ENCODE data around the gene CD2. TPM values are rescaled to one million over a fixed set of nuclear protein-coding genes. Genes with fewer than 3 reads are reported as not detected.

CD2 gene
- total RNA-seq, 4 donors from 2014 or later: 0.42 to 4.3 (median 0.90) TPM

DNA sequence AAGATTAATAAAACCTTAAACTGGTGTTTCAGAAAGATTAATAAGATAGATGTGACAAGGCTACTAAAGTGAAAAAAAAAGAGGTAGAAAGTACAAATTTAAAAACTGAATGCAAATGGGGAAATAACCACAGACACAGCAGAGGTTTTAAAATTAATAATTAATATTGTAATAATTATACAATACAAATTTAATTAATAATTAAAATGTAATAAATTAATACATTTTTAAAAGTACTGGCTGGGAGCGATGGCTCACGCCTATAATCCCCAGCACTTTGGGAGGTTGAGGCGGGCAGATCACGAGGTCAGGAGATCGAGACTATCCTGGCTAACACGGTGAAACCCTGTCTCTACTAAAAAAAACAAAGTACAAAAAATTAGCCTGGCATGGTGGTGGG lies 26.8 kb downstream of the CD2 start:
- H3K27ac ChIP-seq (replicated peaks in 1 of 4): no peak overlapping the region
- H3K4me3 ChIP-seq: no peak overlapping the region
- no peak for DNase-seq (ENCODE audit: extremely low spot score)
- intact Hi-C loops (cut with DNase I): no loop called here
- WGBS: 95% methylated on average over 6 of the region's 6 CpGs
- peaks cover 0 to 10% (median under 1%) of the 10 kb centered on the region in 4 donors for H3K9me3 ChIP-seq
- H3K27me3 ChIP-seq: no peaks in the 10 kb centered on the region
- H3K36me3 ChIP-seq: no peaks in the 10 kb centered on the region
- TF ChIP-seq EP300 (IDR thresholded peaks at IDR 0.05) (no peak), POLR2A (IDR thresholded peaks at IDR 0.05; ENCODE audit: low read depth) (no peak), CTCF (IDR thresholded peaks at IDR 0.05) (no peak), POLR2AphosphoS5 (IDR thresholded peaks at IDR 0.05) (no peak)
- H3K4me1 ChIP-seq: no peaks in the 10 kb centered on the region

- no peaks in the 10 kb centered on the region for H3K27me3 ChIP-seq
- H3K27ac ChIP-seq (replicated peaks in 1 of 4): no peak overlapping the region
- DNase-seq (ENCODE audit: extremely low spot score): no peak
- TF ChIP-seq EP300 (IDR thresholded peaks at IDR 0.05) (no peak), CTCF (IDR thresholded peaks at IDR 0.05) (no peak), POLR2A (IDR thresholded peaks at IDR 0.05; ENCODE audit: low read depth) (no peak), POLR2AphosphoS5 (IDR thresholded peaks at IDR 0.05) (no peak)
- no peak overlapping the region for H3K4me3 ChIP-seq
- no peaks in the 10 kb centered on the region for H3K4me1 ChIP-seq
- intact Hi-C loops (cut with DNase I): no loop called here
- H3K9me3 ChIP-seq: peaks cover 0 to 20% (median 4%) of the 10 kb centered on the region in 4 donors
- no peaks in the 10 kb centered on the region for H3K36me3 ChIP-seq
- 84% methylated on average over 3 of the region's 4 CpGs for WGBS
These were observed 30.8 kb downstream of the CD2 start for GRCh38 chr1:116785006-116785405.

- Histone ChIP-seq H3K4me3 (no peak overlapping the region), H3K27me3 (no peaks in the 10 kb centered on the region), H3K27ac (replicated peaks in 1 of 4) (no peak overlapping the region), H3K9me3 (peaks cover 0 to 20% (median 4%) of the 10 kb centered on the region in 4 donors), H3K4me1 (no peaks in the 10 kb centered on the region), H3K36me3 (no peaks in the 10 kb centered on the region)
- DNase-seq (ENCODE audit: extremely low spot score): no peak
- no peak for TF ChIP-seq CTCF (IDR thresholded peaks at IDR 0.05)
- TF ChIP-seq POLR2AphosphoS5 (IDR thresholded peaks at IDR 0.05): no peak
- TF ChIP-seq EP300 (IDR thresholded peaks at IDR 0.05): no peak
- no peak for TF ChIP-seq POLR2A (IDR thresholded peaks at IDR 0.05; ENCODE audit: low read depth)
- intact Hi-C loops (cut with DNase I): no loop called here
- 96% methylated on average over 1 of the region's 1 CpG for WGBS
These were observed 31.8 kb downstream of the CD2 start for GRCh38 chr1:116786049-116786448.

DNA sequence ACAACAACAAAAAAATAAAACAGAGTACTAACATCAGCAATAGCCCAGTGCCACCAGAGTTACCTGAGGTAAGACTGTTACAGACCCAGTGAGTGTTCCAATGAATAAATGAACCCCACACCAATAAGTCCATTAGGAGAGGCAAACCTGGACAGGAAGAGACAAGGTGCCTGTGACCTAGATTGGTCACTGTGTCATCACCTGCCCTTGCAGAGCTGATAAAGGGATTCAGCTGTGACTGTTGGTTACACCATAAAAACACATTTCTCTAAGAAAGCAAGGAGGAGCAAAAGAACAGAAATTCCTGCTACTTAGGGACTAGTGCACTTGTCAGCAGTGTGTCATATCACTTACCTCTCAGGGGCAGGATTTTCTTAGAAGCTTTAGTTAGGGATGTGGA lies 37.5 kb downstream of the CD2 start:
- H3K4me1 ChIP-seq: no peaks in the 10 kb centered on the region
- no peaks in the 10 kb centered on the region for H3K36me3 ChIP-seq
- intact Hi-C loops (cut with DNase I): no loop called here
- H3K4me3 ChIP-seq: no peak overlapping the region
- H3K27me3 ChIP-seq: peaks cover 0 to 18% (median 0%) of the 10 kb centered on the region in 4 donors
- H3K27ac ChIP-seq (replicated peaks in 1 of 4): no peak overlapping the region
- peaks cover 0 to 4% (median 0%) of the 10 kb centered on the region in 4 donors for H3K9me3 ChIP-seq
- TF ChIP-seq POLR2AphosphoS5 (IDR thresholded peaks at IDR 0.05): no peak
- no peak for DNase-seq (ENCODE audit: extremely low spot score)

- Histone ChIP-seq H3K9me3 (peaks cover 0 to 4% (median 0%) of the 10 kb centered on the region in 4 donors), H3K27me3 (peaks cover 0 to 29% (median 0%) of the 10 kb centered on the region in 4 donors), H3K27ac (replicated peaks in 1 of 4) (no peak overlapping the region), H3K4me1 (no peaks in the 10 kb centered on the region), H3K36me3 (no peaks in the 10 kb centered on the region), H3K4me3 (no peak overlapping the region)
- WGBS: 81% methylated on average over 2 of the region's 2 CpGs
- no peak for TF ChIP-seq CTCF (IDR thresholded peaks at IDR 0.05)
- no peak for TF ChIP-seq POLR2A (IDR thresholded peaks at IDR 0.05; ENCODE audit: low read depth)
- TF ChIP-seq EP300 (IDR thresholded peaks at IDR 0.05): no peak
- no peak for TF ChIP-seq POLR2AphosphoS5 (IDR thresholded peaks at IDR 0.05)
- intact Hi-C loops (cut with DNase I): no loop called here
- no peak for DNase-seq (ENCODE audit: extremely low spot score)
These were observed 39.2 kb downstream of the CD2 start for GRCh38 chr1:116793357-116793935.

Measured in esophagus muscularis mucosa (tissue), 4 donors.